ENCODE measurements around the gene MAIP1.

The MAIP1 gene

GRCh38 chr2:199992296-199992695 lies 36.9 kb downstream of the MAIP1 start:
- no peak for DNase-seq

- no peak for DNase-seq
Measured at GRCh38 chr2:199994371-199994770, 39.0 kb downstream of the MAIP1 start.

- no peak for DNase-seq
Measured at GRCh38 chr2:199994896-199995295, 39.5 kb downstream of the MAIP1 start.

- no peak for DNase-seq
Measured at GRCh38 chr2:199997296-199997695, 41.9 kb downstream of the MAIP1 start.

GRCh38 chr2:199999166-199999565 lies 43.8 kb downstream of the MAIP1 start:
- no peak for DNase-seq

GRCh38 chr2:200000444-200001163 lies 45.2 kb downstream of the MAIP1 start:
- DNase-seq = no peak

GRCh38 chr2:200003444-200003843 lies 48.1 kb downstream of the MAIP1 start:
- no peak for DNase-seq

GRCh38 chr2:200005675-200006074 lies 50.3 kb downstream of the MAIP1 start:
- no peak for DNase-seq

GRCh38 chr2:200007306-200007705 lies 51.9 kb downstream of the MAIP1 start:
- DNase-seq = no peak

- no peak for DNase-seq
Measured at GRCh38 chr2:200012401-200012800, 57.0 kb downstream of the MAIP1 start.

Measured in CD4-positive, alpha-beta T cell treated with Interleukin-12 subunit alpha and Interleukin-12 subunit beta, for 1 hour (primary cell).